Naive thymus-derived CD8-positive, alpha-beta T cell (primary cell): ENCODE data around the gene METTL9. TPM values are rescaled to one million over a fixed set of nuclear protein-coding genes. Genes with fewer than 3 reads are reported as not detected.
"Not testable (repeated sequence)": the region's sequence is repeated elsewhere in the genome, so short reads cannot be mapped to it uniquely, and the experiment has no call there.

ENCODE experiments used
- ATAC-seq, 2 donors: fragments of 150-1000 bp; cut with Tn5 transposase in 1 of 2; sonication (Bioruptor Pico), chemical (Tn5 transposase) in 1 of 2; 1 replicate in 1 of 2; 2 replicates in 1 of 2; pipeline ENCODE4 v1.10.0; 2021; ENCODE audit warnings: mild to moderate bottlenecking in 2 of 2, moderate library complexity in 2 of 2
- POLR2A ChIA-PET: fragments of 350-600 bp; sonication (Branson Sonifier 250); formaldehyde crosslinking; loops from one replicate; lab custom pipeline; 2021; ENCODE audit warnings: antibody characterized with exemption; lab: Charles Lee
- DNase-seq, 10 donors: peaks; one replicate each; pipeline versions ENCODE4 v3.0.0 to v3.0.0-alpha.2; 2020 to 2022
- H3K27ac Mint-ChIP-seq, 10 donors: one replicate each; pipeline ENCODE4 v1.8.0; 2020 to 2022; ENCODE audit warnings: mild to moderate bottlenecking in 10 of 10, mixed read lengths in 10 of 10, moderate library complexity in 4 of 10, inconsistent platforms in 1 of 10
- H3K27me3 Mint-ChIP-seq, 5 donors: one replicate each; pipeline ENCODE4 v1.8.0; 2021 to 2022; ENCODE audit warnings: mixed read lengths in 5 of 5
- H3K36me3 Mint-ChIP-seq, 3 donors: one replicate each; pipeline ENCODE4 v1.8.0; 2020 to 2022; ENCODE audit warnings: mixed read lengths in 3 of 3, mild to moderate bottlenecking in 2 of 3, inconsistent platforms in 1 of 3
- H3K4me1 Mint-ChIP-seq, 4 donors: one replicate each; pipeline ENCODE4 v1.8.0; 2021 to 2022; ENCODE audit warnings: mixed read lengths in 4 of 4
- H3K4me3 Mint-ChIP-seq, 10 donors: one replicate each; pipeline ENCODE4 v1.8.0; 2020 to 2022; ENCODE audit warnings: mild to moderate bottlenecking in 10 of 10, mixed read lengths in 10 of 10, moderate library complexity in 6 of 10, inconsistent platforms in 1 of 10
- H3K9me3 Mint-ChIP-seq, 9 donors: one replicate each; pipeline ENCODE4 v1.8.0; 2020 to 2022; ENCODE audit warnings: mixed read lengths in 9 of 9, mild to moderate bottlenecking in 3 of 9, inconsistent platforms in 1 of 9, moderate library complexity in 1 of 9
- polyA plus RNA-seq, 3 donors: library from polyadenylated mRNA; unstranded; fragments of 300-500 nt; fragmentation: Illumina TruSeq; gene quantifications; one replicate each; pipeline ENCODE4 v1.2.3, GENCODE V29; 2021
- total RNA-seq, 8 experiments: library from RNA in 2 of 8; stranded (reverse) in 2 of 8; gene quantifications; one replicate each; pipeline ENCODE4 v1.2.3 and lab custom pipeline; 2021 to 2026

Gene METTL9
- total and polyA plus RNA-seq, 5 experiments from 2014 or later, result 80.9 to 156 (median 100) TPM

DNA sequence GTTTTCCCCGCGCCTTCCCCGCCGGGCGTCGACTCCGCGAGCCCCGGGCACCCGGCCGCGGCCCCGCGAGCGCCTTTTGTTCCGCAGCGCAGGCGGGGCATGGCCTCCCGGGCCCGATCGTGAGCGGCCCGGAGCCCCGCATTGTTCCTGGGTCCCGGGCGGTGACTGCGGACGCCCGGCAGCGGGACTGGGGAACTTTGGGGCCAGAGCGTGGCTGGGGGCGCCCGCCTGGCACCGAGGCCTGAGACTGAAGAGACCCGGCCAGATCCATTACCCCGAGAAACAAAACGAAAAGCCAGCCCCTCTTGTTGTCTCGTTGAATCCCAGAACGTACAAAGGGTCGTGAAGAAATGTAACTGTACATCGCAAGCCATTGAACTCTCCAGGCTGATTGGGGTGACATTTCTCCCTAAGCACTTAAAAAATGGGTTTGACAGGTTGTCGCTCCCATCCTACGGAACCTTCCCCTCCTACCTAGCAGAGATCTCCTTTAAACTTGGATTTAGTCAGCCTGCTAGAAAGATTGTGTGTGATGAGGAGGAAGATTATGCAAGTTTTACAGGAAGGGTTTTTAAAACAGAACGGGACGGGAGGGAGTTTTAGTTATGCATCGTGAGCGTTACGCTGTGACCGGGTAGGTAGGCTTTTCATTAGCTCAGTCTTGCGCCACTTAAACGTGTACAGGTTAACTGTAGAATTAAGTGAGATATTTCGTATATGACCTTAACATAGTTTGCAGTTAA lies 825 bp downstream of the METTL9 start:
- peak overlapping the region; percentile 87 to 96 (median 93) for H3K4me3 Mint-ChIP-seq
- ATAC-seq (peak; percentile 29 to 31), DNase-seq (peak in 6 of 10 donors; percentile 22 to 49 (median 42))
- H3K9me3 Mint-ChIP-seq, result no peaks in the 10 kb centered on the region
- peaks cover 29 to 73% (median 69%) of the 10 kb centered on the region in 4 donors for H3K4me1 Mint-ChIP-seq
- H3K27ac Mint-ChIP-seq, result peak overlapping the region; percentile 54 to 97 (median 92)
- H3K36me3 Mint-ChIP-seq, result peaks cover 0 to 3% (median 0%) of the 10 kb centered on the region in 3 donors
- no peaks in the 10 kb centered on the region for H3K27me3 Mint-ChIP-seq
- POLR2A ChIA-PET, result interaction anchor here (0.5 to 4.8 kb wide), 9 partner anchors 9 to 99 kb away, joined by 3 to 40 read pairs (median 3); no protein-coding TSS in a partner anchor

DNA sequence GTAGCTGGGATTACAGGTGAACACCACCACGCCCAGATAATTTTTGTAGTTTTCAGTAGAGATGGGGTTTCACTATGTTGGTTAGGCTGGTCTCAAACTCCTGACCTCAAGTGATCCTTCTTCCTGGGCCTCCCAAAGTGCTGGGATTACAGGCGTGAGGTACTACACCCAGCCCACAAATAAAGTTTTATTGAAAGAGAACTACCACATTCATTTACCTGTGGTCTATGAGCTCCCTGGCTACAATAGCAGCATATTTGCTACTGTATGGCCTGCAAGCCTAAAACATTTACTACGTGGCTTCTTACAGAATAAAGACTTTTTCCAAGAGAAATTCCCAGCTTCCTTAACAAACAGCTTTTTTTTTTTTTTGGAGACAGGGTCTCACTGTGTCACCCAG lies 3.4 kb downstream of the METTL9 start:
- peak overlapping the region in 1 of 10 donors; percentile 34 for H3K27ac Mint-ChIP-seq
- no peaks in the 10 kb centered on the region for H3K27me3 Mint-ChIP-seq
- no peaks in the 10 kb centered on the region for H3K9me3 Mint-ChIP-seq
- peaks cover 25 to 82% (median 74%) of the 10 kb centered on the region in 4 donors for H3K4me1 Mint-ChIP-seq
- peaks cover 0 to 3% (median 0%) of the 10 kb centered on the region in 3 donors for H3K36me3 Mint-ChIP-seq
- ATAC-seq (no peak), DNase-seq (no peak)
- H3K4me3 Mint-ChIP-seq, result no peak overlapping the region
- POLR2A ChIA-PET, result interaction anchor here (0.6 to 0.7 kb wide), 2 partner anchors 20 to 1577 kb away, joined by 3 to 5 read pairs; no protein-coding TSS in a partner anchor

DNA sequence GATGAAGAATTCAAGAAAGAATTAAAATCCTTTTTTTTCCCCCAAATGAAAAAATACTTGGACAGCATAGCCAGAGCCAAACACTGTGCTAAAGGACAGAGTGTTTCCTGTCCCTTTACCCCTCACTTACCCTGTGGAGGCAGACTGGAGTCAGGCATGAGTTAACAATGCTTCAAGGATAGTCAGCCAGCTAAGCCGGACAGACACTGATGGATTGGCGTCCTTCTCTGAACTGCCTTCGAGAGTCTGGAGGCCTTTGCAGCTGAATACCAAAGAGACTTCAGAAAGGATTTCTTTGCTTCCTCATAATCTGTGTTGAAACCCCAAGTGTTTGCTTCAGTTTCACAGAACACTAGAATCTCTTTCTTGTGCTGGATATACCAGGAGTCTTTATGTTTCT lies 4.6 kb downstream of the METTL9 start:
- peak overlapping the region in 1 of 10 donors; percentile 48 for H3K27ac Mint-ChIP-seq
- no peak for DNase-seq
- H3K36me3 Mint-ChIP-seq, result peaks cover 0 to 3% (median 0%) of the 10 kb centered on the region in 3 donors
- peak overlapping the region in 2 of 10 donors; percentile 22 to 30 for H3K4me3 Mint-ChIP-seq
- peaks cover 27 to 82% (median 74%) of the 10 kb centered on the region in 4 donors for H3K4me1 Mint-ChIP-seq
- no peaks in the 10 kb centered on the region for H3K27me3 Mint-ChIP-seq
- POLR2A ChIA-PET, result interaction anchor here (1.0 to 1.2 kb wide), 2 partner anchors 10 to 44 kb away, joined by 3 to 4 read pairs; no protein-coding TSS in a partner anchor
- ATAC-seq, result no peak
- no peaks in the 10 kb centered on the region for H3K9me3 Mint-ChIP-seq

DNA sequence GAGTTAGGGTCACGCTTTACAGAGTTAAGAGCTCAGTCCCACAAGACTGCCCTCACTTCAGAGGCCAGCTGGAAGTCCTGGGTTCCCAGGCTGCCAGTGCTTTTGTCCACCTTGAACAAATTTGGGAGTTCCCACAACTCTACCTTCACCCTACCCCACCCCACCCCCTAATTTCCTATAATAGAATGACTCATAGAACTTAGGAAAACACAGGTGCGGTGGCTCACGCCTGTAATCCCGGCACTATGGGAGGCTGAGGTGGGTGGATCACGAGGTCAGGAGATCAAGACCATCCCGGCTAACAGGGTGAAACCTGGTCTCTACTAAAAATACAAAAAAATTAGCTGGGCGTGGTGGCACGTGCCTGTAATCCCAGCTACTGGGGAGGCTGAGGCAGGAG lies 6.5 kb downstream of the METTL9 start:
- not testable (repeated sequence) for H3K36me3 Mint-ChIP-seq, H3K27me3 Mint-ChIP-seq, DNase-seq, H3K9me3 Mint-ChIP-seq, H3K4me3 Mint-ChIP-seq, ATAC-seq
- peak overlapping the region in 1 of 10 donors; percentile 11 for H3K27ac Mint-ChIP-seq
- peaks cover 32 to 94% (median 81%) of the 10 kb centered on the region in 4 donors for H3K4me1 Mint-ChIP-seq
- POLR2A ChIA-PET, result interaction anchor here (1.3 kb wide), 1 partner anchor 11 kb away, joined by 3 read pairs; no protein-coding TSS in a partner anchor

DNA sequence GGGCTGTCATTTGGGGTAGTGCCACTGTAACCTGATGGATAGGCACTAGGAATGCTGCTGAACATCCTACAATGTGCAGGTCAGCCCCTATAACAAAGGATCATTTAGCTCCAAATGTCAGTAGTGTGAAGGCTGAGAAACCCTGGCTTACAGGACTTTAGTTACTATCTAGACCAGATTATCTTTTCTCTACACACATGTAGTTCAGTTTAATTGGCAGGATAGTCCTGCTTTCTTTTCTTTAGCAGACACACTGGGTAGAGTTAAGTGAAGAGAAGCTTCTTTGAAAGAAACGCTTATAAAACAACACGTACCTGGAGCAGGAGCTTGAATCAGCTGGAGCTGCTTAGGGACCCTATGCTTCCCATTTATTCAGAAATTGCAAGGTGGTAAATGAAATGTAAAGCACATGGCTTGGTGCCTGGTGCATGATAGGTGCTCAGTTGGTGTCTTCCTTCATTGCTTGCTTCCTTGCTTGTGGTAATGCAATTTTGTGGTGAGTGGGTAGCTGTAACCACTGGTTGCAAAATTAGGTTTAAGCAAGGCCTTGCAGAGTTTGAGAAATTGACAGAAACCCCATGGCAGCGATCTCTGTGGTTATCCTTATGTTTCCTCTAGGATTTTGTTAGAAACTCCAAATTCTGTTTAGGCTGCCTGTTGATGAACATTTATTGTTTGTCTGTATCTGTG lies 9.4 kb downstream of the METTL9 start:
- ATAC-seq, result peak; percentile 89 to 91
- H3K4me1 Mint-ChIP-seq, result peaks cover 34 to 87% (median 76%) of the 10 kb centered on the region in 4 donors
- no peaks in the 10 kb centered on the region for H3K27me3 Mint-ChIP-seq
- H3K36me3 Mint-ChIP-seq, result peaks cover 0 to 7% (median 3%) of the 10 kb centered on the region in 3 donors
- H3K27ac Mint-ChIP-seq, result peak overlapping the region; percentile 15 to 85 (median 56)
- H3K9me3 Mint-ChIP-seq, result no peaks in the 10 kb centered on the region
- peak overlapping the region in 9 of 10 donors; percentile 15 to 78 (median 62) for H3K4me3 Mint-ChIP-seq
- peak in 3 of 10 donors; percentile 36 to 60 (median 57) for DNase-seq
- POLR2A ChIA-PET, result interaction anchor here (0.5 to 2.1 kb wide), 4 partner anchors 9 to 647 kb away, joined by 3 to 9 read pairs (median 4); partner anchors contain the start of gene METTL9

DNA sequence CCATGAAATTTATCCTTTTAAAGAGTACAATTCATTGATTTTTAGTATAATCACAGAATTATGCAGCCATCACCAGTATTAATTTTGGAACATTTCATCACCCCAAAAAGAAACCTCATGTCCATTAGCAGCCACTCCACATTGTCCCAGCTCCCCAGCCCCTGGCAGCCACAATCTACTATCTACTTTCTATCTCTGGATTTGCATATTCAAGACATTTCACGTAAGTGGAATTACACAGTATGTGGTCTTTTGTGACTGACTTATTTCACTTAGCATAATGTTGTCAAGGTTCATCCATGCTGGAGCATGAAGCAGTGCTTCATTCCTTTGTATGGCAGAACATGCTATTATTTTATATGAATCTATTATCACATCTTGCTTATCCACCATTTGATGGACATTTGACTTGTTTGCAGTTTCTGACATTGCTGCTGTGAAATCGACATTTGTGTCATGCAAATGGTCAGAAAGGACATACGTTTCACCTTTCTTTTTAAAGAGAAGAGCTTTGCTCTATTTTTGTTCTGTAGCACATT lies 10.7 kb downstream of the METTL9 start:
- ATAC-seq (no peak), DNase-seq (no peak)
- Mint-ChIP-seq H3K27ac (peak overlapping the region in 4 of 10 donors; percentile 15 to 74 (median 42)), H3K36me3 (peaks cover 0 to 15% (median 3%) of the 10 kb centered on the region in 3 donors), H3K4me3 (peak overlapping the region in 4 of 10 donors; percentile 22 to 68 (median 40)), H3K27me3 (no peaks in the 10 kb centered on the region), H3K9me3 (no peaks in the 10 kb centered on the region), H3K4me1 (peaks cover 33 to 85% (median 77%) of the 10 kb centered on the region in 4 donors)
- POLR2A ChIA-PET, result interaction anchor here (2.1 kb wide), 1 partner anchor 10 kb away, joined by 9 read pairs; the partner anchor contains the start of gene METTL9

DNA sequence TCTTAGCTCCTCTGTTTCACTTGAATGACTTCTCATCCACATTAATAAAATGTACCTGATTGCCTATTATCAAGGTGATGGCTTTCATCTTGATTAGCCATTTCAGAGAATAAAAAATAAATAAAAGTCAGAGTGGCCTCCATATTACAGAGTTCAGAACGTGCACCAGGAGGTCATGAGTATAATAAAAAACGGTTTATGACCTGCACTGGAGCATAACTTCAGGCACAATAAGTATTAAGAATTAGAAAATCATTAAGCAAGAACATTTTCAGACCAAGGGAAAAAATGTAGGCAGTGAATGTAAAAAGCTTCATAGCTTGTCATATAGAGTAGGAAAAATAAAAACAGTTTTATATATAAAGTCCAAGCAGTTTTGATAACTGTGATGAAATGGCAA lies 11.4 kb downstream of the METTL9 start:
- H3K4me3 Mint-ChIP-seq, result no peak overlapping the region
- H3K4me1 Mint-ChIP-seq, result peaks cover 36 to 85% (median 80%) of the 10 kb centered on the region in 4 donors
- H3K27ac Mint-ChIP-seq, result no peak overlapping the region
- ATAC-seq (no peak), DNase-seq (no peak)
- H3K9me3 Mint-ChIP-seq, result no peaks in the 10 kb centered on the region
- peaks cover 0 to 20% (median 3%) of the 10 kb centered on the region in 3 donors for H3K36me3 Mint-ChIP-seq
- POLR2A ChIA-PET, result interaction anchor here (1.0 kb wide), 1 partner anchor 12 kb away, joined by 3 read pairs; the partner anchor contains the start of gene METTL9
- H3K27me3 Mint-ChIP-seq, result no peaks in the 10 kb centered on the region

DNA sequence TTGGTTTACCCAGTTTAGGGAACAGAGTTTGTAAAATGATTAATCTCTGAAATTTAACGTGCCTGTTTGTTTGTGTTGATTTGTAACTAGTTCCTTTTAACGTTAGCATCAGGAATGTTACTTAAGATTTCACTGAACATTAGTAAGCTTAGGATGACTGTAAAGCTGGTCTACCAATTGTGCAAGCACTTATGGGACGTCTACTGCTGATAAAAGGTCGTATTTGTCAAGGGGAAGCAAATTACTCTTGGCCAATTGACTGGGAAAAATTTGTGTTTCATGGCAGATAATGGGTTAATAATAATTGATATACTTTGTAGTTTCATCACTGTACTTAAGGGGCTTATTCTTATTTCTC lies 11.8 kb downstream of the METTL9 start:
- ATAC-seq (no peak), DNase-seq (no peak)
- H3K4me3 Mint-ChIP-seq, result peak overlapping the region in 2 of 10 donors; percentile 5 to 21
- peaks cover 0 to 22% (median 3%) of the 10 kb centered on the region in 3 donors for H3K36me3 Mint-ChIP-seq
- H3K4me1 Mint-ChIP-seq, result peaks cover 37 to 86% (median 81%) of the 10 kb centered on the region in 4 donors
- POLR2A ChIA-PET, result interaction anchor here (1.0 to 1.1 kb wide), 2 partner anchors 12 to 26 kb away, joined by 3 to 4 read pairs; partner anchors contain the start of gene METTL9
- H3K27me3 Mint-ChIP-seq, result no peaks in the 10 kb centered on the region
- no peaks in the 10 kb centered on the region for H3K9me3 Mint-ChIP-seq
- peak overlapping the region in 6 of 10 donors; percentile 3 to 78 (median 39) for H3K27ac Mint-ChIP-seq

DNA sequence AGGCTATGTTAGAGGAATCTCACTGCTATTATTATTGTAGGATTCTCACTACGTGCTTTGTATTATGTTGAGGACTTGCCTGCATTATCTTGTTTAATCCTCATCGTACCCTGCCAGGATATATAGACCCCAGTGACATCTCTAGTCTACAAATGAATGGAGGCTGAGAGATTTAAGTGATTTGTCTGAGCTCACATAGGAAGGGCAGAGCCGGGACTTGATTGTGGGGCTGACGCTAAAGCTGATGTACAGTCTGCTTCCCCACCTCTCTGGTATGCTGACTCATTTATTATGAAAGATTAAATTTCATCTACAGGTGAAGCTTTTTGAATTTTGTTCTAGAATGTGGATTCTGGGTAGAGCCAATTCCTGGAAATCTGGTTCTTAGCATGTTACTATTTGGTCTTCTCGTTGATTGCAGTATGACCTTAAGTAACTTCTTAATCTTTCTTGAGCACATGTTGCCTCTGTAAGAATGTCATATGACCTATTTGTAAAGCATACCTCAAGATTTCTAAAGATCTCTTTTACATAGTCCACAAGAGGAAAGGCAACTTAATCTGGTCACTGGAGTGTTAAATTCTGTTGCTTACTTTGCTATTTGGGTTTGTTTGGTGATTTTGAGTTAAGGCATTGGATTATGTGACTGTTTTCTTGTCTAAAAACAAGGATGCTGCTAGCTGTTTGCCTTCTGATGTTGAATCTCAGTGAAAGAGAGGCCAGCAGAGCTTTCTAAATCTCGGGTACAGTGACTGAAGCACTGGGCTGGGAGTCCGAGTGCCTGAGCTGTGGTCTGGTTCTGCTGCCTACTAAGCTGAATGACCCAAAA lies 12.4 kb downstream of the METTL9 start:
- Mint-ChIP-seq H3K27me3 (no peaks in the 10 kb centered on the region), H3K36me3 (peaks cover 0 to 24% (median 3%) of the 10 kb centered on the region in 3 donors), H3K27ac (peak overlapping the region in 9 of 10 donors; percentile 3 to 78 (median 40)), H3K9me3 (no peaks in the 10 kb centered on the region), H3K4me1 (peaks cover 42 to 90% (median 82%) of the 10 kb centered on the region in 4 donors), H3K4me3 (peak overlapping the region in 8 of 10 donors; percentile 5 to 70 (median 28))
- POLR2A ChIA-PET, result interaction anchor here (1.0 to 1.1 kb wide), 2 partner anchors 13 to 25 kb away, joined by 3 to 4 read pairs; partner anchors contain the start of gene METTL9
- DNase-seq, result no peak
- peak in 1 of 2 donors; percentile 27 for ATAC-seq

DNA sequence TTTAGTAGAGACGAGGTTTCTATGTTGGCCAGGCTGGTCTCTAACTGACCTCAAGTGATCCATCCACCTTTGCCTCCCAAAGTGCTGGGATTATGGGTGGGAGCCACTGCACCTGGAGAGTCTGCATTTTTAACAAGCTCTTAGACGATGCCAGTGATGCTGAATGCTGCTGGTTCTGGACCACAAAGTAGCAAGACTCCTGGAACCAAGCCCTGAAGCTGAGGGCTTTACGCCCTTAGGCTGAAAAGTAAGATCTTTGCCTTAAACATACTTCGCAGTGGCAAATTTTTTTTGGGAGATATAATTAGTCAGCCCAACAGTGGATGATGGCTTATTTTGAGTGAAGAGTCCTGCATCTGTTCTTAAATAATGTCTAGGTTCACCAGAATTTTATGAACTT lies 14.0 kb downstream of the METTL9 start:
- Mint-ChIP-seq H3K36me3 (peaks cover 4 to 38% (median 7%) of the 10 kb centered on the region in 3 donors), H3K4me1 (peaks cover 41 to 82% (median 74%) of the 10 kb centered on the region in 4 donors), H3K27me3 (no peaks in the 10 kb centered on the region), H3K4me3 (no peak overlapping the region), H3K9me3 (no peaks in the 10 kb centered on the region), H3K27ac (no peak overlapping the region)
- POLR2A ChIA-PET, result interaction anchor here (0.6 kb wide), 1 partner anchor 654 kb away, joined by 3 read pairs; no protein-coding TSS in a partner anchor
- no peak for ATAC-seq
- DNase-seq, result no peak

DNA sequence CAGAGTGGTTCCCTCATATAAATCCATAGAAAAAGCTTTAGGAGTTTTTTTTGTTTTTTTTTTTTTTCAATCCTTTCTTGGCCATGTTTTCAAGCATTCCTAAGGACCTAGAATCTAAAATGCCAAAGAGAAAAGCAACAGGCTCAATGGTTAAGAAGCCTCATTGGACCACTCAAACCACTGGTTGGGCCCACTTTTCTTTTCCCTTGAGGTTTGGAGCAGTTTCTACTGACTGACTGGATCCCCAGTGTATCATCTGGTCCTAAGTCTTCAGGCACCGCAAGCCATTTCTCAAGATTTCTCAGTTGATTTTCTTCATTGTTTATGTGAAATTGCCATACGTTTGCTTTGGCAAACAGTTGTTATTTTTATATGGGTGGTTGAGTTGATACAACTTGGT lies 14.4 kb downstream of the METTL9 start:
- H3K9me3 Mint-ChIP-seq, result no peaks in the 10 kb centered on the region
- POLR2A ChIA-PET, result interaction anchor here (0.6 kb wide), 1 partner anchor 654 kb away, joined by 3 read pairs; no protein-coding TSS in a partner anchor
- DNase-seq (no peak), ATAC-seq (no peak)
- peaks cover 4 to 42% (median 10%) of the 10 kb centered on the region in 3 donors for H3K36me3 Mint-ChIP-seq
- H3K4me1 Mint-ChIP-seq, result peaks cover 38 to 79% (median 70%) of the 10 kb centered on the region in 4 donors
- no peak overlapping the region for H3K4me3 Mint-ChIP-seq
- H3K27ac Mint-ChIP-seq, result peak overlapping the region in 1 of 10 donors; percentile 19
- no peaks in the 10 kb centered on the region for H3K27me3 Mint-ChIP-seq
